Stromal cell of bone marrow (primary cell): ENCODE results near the gene COX6B1.
"Not testable (repeated sequence)": the region's sequence is repeated elsewhere in the genome, so short reads cannot be mapped to it uniquely, and the experiment has no call there.

Experiments
- DNase-seq: peaks from one replicate; pipeline ENCODE4 v3.0.0-alpha.2; 2012; ENCODE audit warnings: low read depth

The COX6B1 gene

GRCh38 chr19:35648017-35648961 is at the start of gene COX6B1:
Gene COX6B1 (plus strand): TSS chr19:35648323. CDS start chr19:35651244, 2,921 bp downstream.
- peak; percentile 98 for DNase-seq

- DNase-seq: no peak
These were observed 46.2 kb upstream of the COX6B1 start for GRCh38 chr19:35601971-35602370.

GRCh38 chr19:35604436-35604835 is 43.7 kb upstream of the COX6B1 start:
- not testable (repeated sequence) for DNase-seq

DNA sequence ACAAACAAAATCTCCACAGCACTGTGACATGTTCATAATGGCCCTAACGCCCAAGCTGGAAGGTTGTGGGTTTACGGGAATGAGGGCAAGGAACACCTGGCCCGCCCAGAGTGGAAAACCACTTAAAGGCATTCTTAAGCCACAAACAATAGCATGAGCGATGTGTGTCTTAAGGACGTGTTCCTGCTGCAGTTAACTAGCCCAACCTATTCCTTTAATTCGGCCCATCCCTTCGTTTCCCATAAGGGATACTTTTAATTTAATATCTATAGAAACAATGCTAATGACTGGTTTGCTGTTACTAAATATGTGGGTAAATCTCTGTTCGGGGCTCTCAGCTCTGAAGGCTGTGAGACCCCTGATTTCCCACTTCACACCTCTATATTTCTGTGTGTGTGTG is 41.0 kb upstream of the COX6B1 start:
- DNase-seq: not testable (repeated sequence)

DNA sequence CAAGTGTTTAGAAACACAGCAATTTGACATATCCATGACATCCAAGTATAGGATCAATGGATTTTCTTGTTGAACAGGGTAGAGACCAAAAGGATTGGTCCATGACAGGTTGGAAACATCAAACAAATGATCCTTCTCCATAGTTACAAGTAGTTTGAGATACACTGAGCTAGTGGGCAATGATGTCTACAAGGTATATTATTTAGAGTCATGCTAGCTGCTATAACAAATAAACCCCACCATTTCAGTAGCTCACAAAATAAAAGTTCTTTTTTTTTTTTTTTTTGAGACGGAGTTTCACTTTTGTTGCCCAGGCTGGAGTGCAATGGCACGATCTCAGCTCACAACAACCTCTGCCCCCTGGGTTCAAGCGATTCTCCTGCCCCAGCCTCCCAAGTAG is 40.5 kb upstream of the COX6B1 start:
- DNase-seq: no peak

DNA sequence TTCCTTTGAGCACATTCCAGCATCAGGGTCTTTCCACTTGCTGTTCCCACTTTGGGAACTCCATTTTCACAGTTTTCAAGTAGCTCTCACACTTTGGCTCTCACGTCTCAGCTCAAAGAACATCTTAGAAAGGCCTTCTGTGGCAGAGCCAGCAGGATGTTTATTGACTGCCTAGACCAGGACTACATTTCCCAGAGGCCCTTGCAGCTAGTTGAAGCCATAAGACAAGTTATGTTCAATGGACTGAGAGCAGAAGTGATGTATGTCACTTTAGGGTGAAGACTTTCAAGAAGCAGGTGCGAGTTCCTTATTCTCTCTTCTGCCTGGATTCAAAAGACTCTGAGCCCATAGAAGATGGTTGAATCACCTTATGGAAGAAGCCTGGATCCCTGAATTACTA is 39.9 kb upstream of the COX6B1 start:
- DNase-seq: no peak

- DNase-seq: no peak
These were observed 38.2 kb upstream of the COX6B1 start for GRCh38 chr19:35609851-35610353.

- no peak for DNase-seq
These were observed 35.9 kb upstream of the COX6B1 start for GRCh38 chr19:35612224-35612558.

GRCh38 chr19:35612559-35613321 is 35.4 kb upstream of the COX6B1 start, which contains the start of gene HAUS5:
Gene HAUS5 (plus strand): TSS chr19:35612735. CDS start chr19:35612795, 60 bp downstream.
- DNase-seq: peak; percentile 78

DNA sequence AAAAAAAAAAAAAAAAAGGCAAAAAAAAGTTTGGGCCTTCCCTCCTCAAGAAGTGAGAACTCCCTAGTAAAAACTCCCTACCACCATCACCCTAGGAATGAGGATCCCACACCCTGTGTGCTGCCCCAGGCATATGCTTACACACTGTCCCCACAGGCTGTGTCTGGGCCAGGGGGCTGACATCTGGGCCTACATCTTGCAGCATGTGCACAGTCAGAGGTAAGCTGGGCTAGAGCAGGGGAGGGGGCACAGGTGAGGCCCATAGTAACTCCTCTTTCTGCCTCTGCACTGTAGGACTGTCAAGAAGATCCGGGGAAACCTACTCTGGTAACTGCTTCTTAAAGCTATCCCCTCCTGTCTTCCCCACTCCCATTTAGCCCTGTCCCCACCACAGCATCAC is 34.5 kb upstream of the COX6B1 start:
- DNase-seq: no peak

GRCh38 chr19:35615036-35615435 is 33.1 kb upstream of the COX6B1 start:
- no peak for DNase-seq

DNA sequence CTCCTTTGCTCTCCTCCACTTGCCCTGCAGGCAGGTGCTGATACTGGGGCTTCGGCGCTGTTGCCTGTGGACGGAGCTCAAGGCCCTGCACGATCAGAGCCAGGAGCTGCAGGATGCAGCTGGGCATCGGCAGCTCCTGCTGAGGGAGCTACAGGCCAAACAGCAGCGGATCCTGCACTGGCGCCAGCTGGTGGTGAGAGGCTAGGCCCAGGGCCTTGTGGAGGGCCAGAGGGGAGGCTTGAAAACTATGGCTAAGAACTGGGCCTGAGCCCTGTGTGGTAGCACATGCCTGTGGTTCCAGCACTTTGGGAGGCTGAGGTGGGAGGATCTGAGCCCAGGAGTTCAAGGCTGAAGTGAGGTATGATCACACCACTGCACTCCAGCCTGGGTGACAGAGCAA is 29.3 kb upstream of the COX6B1 start:
- no peak for DNase-seq

DNA sequence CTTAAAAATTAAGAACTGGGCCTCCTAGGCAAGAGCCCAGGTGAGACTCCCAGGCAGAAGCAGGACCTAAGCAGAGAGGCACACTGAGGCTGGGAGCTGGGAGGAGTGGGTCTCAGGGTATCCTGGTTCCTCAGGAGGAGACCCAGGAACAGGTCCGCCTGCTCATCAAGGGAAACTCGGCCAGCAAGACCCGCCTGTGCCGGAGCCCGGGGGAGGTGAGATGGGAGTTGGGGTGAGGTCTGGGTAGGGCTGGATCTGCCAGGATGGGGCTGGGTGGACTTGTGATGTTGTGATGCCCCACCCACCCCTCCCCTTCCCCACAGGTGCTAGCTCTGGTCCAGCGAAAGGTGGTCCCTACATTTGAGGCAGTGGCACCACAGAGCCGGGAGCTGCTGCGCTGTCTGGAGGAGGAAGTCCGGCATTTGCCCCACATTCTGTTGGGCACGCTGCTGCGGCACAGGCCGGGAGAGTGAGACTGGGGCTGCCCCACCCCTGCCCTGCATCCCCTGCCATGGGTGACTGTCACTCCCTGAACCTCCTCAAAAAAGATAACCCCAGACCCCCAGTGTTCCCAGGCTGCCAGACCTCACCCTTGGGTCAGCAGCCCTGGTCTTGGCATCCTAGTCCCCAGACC is 28.7 kb upstream of the COX6B1 start:
- DNase-seq: no peak

- DNase-seq: no peak
These were observed 28.1 kb upstream of the COX6B1 start for GRCh38 chr19:35620001-35620400.

- DNase-seq: no peak
These were observed 26.4 kb upstream of the COX6B1 start for GRCh38 chr19:35621708-35622107.

DNA sequence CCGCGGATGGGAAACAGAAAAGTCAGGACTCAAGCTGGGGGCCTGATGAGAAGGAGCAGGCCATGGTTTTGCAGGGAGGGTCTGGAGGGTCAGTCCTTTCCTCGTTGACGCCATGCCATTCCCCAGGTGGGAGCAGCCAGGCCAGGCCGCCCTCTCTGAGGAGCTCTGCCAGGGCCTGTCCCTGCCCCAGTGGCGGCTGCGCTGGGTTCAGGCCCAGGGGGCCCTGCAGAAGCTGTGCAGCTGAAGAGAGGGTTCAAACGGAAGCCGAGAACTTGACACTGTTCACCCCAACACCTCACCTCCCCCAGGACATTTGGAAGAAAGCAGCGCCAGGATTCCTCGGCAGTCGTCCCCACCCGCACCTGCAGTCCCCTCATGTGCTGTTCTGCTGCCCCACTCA is 25.4 kb upstream of the COX6B1 start:
- DNase-seq: no peak

DNA sequence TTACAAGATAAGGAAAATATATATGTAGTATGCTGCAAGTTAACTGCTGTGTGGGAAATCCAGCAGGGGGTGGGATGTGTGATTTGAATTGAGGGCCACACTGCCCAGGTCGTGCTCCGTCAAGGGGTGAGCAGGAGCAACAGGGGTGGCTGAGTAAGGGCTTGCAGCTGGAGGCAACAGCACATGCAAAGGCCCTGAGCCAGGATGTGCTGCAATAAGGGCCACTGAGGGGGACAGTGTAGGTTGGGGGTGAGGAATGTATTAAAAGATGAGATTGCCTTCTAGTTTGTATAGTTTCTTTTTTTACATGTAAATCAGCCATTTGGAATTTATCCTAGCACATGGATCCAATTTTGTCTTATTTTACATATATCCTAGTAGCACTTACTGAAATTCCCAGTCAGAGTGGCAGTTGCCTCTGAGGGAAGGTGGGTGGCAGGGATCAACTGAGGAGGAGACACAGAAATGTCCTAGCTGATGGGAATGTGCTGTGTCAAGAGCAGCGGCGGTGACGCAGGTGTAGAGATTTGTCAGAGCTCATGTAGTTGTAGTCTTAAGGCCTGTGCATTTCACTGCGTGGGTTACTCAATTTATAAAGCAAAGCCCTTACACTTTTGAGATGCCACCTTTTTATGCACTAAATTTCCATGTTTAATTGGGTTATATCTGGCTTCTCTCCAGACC is 24.7 kb upstream of the COX6B1 start:
- no peak for DNase-seq

DNA sequence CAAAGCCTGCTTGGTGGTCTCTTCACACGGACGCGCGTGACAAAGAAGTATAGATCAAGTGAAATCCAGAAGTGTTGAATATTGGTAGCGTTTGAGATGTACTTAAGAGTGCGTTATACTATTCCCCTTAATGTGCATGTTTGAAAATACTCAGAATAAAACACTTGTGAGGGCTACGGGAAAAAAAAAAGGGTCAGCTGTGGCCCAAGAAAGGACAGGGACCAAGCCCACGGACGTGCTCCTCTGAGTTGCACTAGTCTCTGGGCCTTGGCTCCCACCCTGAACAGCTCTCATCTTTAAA is 19.9 kb upstream of the COX6B1 start:
- no peak for DNase-seq

DNA sequence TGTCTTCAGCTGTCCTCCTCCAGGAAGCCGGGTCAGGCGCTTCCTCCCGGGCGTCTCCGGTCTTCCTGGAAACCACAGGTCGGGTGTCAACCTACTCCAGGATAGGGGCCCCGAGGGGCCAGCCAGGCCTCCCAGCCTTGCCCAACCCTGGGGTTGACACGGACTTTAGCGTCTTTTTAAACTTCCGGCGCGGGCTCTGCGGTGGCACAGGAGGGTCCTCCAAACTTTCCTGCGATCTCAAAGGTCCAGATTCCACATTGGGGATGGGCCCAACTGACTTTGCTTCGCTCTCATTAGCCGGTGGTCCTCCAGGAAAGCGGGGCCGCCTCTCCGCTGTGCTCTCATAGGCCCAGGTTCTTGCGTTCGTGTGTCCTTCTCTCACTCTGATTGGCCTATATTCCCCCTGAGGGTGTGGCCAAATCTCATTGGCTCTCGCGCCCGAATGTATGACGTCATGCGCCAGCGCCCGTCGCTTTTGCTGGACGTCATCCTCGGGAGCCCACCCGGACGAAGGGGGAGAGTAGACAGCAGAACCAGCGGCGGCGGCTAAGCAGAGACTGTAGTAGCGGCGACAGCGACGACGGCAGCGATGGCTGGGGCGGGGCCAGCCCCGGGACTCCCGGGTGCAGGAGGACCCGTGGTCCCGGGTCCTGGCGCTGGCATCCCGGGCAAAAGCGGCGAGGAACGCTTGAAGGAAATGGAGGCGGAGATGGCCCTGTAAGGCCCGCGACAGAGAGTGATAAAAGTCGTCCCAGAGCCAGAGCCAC is 19.4 kb upstream of the COX6B1 start, which contains the start of gene RBM42:
Gene RBM42 (plus strand): TSS at position 472 of the 767 bp plus-strand sequence. CDS start 118 bp downstream, at position 590.
- peak; percentile 99 for DNase-seq

- DNase-seq: no peak
These were observed 18.8 kb upstream of the COX6B1 start for GRCh38 chr19:35629332-35629633.

- no peak for DNase-seq
These were observed 14.2 kb upstream of the COX6B1 start for GRCh38 chr19:35633727-35634440.
